HepG2 (cell line): ENCODE data around the gene TIAM1. TPM values are rescaled to one million over a fixed set of nuclear protein-coding genes. Genes with fewer than 3 reads are reported as not detected.

Experiments used
- ATAC-seq: fragments of 200-7000 bp; cut with Tn5 transposase; 3 replicates; pipeline ENCODE4 v1.9.1; 2020; ENCODE audit warnings: mild to moderate bottlenecking, moderate library complexity
- BruUV-seq: library from RNA; stranded (reverse); fragments of 400-500 nt; replicated peaks from 2 replicates; lab custom pipeline; 2021; lab: Mats Ljungman, UMichigan
- CTCF ChIA-PET: fragments of 300-600 bp; formaldehyde crosslinking; extraction: SDS; loops from one replicate; lab custom pipeline; 2021; ENCODE audit warnings: low total read pairs, inconsistent platforms, low intra/inter-chr PET ratio; lab: Yijun Ruan, JAX
- POLR2A ChIA-PET: fragments of 350-600 bp; sonication (Branson Sonifier 250); formaldehyde crosslinking; loops from one replicate; lab custom pipeline; 2020; ENCODE audit warnings: antibody characterized with exemption, inconsistent platforms; lab: Yijun Ruan, JAX
- DNase-seq: peaks from one replicate; pipeline ENCODE4 v3.0.0-alpha.2; 2015; ENCODE audit warnings: low spot score
- FAIRE-seq: peaks from 3 replicates; lab custom pipeline; 2011; peaks lifted over from hg19 to GRCh38; lab: Jason Lieb, UNC
- H2AFZ ChIP-seq: one replicate; pipeline ENCODE4 v1.6.1; 2011; ENCODE audit warnings: low read length, inconsistent platforms
- H3K27ac ChIP-seq: fragments of 300-600 bp; 3 replicates; pipeline ENCODE4 v1.8.0; 2011; ENCODE audit warnings: mixed run types, mild to moderate bottlenecking, mixed read lengths, low read length, inconsistent platforms; ENCODE audit not compliant: insufficient read depth; ENCODE audit errors: extremely low read length
- H3K27me3 ChIP-seq, 2 experiments: fragments of 200-600 bp in 1 of 2; 2 replicates in 1 of 2; 3 replicates in 1 of 2; pipeline versions ENCODE4 v1.6.0 to v1.8.0; 2011; ENCODE audit warnings: low read length in 2 of 2, mild to moderate bottlenecking in 2 of 2, moderate library complexity in 2 of 2, inconsistent platforms in 1 of 2; ENCODE audit not compliant: insufficient read depth in 2 of 2, control insufficient read depth in 1 of 2
- H3K36me3 ChIP-seq, 2 experiments: fragments of 200-600 bp in 1 of 2; replicated peaks in 1 of 2; 2 replicates in 1 of 2; 3 replicates in 1 of 2; pipeline versions ENCODE4 v1.5.1 to v1.8.0; 2011; ENCODE audit warnings: low read length in 2 of 2, inconsistent platforms in 1 of 2; ENCODE audit not compliant: insufficient read depth in 2 of 2, control insufficient read depth in 1 of 2
- H3K4me1 ChIP-seq: 2 replicates; pipeline ENCODE4 v1.5.1; 2012; ENCODE audit warnings: low read length, inconsistent platforms; ENCODE audit not compliant: insufficient read depth
- H3K4me2 ChIP-seq: 2 replicates; pipeline ENCODE4 v1.6.0; 2011; ENCODE audit warnings: low read depth, low read length, inconsistent platforms
- H3K4me3 ChIP-seq, 3 experiments: fragments of 200-600 bp in 1 of 3; sonication (generic), shearing (Covaris generic) in 1 of 3; replicated peaks in 1 of 3; 2 replicates each; pipeline ENCODE4 v1.5.1; 2011 to 2016; ENCODE audit warnings: low read length in 3 of 3, inconsistent platforms in 2 of 3, low read depth in 2 of 3, mild to moderate bottlenecking in 2 of 3, control low read depth in 1 of 3, mixed read lengths in 1 of 3; ENCODE audit not compliant: insufficient read depth in 1 of 3
- H3K79me2 ChIP-seq: one replicate; pipeline ENCODE4 v1.6.1; 2011; ENCODE audit warnings: low read length, inconsistent platforms; ENCODE audit not compliant: insufficient read depth
- H3K9ac ChIP-seq: 2 replicates; pipeline ENCODE4 v1.6.0; 2011; ENCODE audit warnings: mild to moderate bottlenecking, low read depth, low read length, inconsistent platforms; ENCODE audit not compliant: insufficient read depth
- H3K9me3 ChIP-seq: 2 replicates; pipeline ENCODE4 v1.5.1; 2012; ENCODE audit warnings: mild to moderate bottlenecking, low read length
- H4K20me1 ChIP-seq: 2 replicates; pipeline ENCODE4 v1.6.0; 2011; ENCODE audit warnings: inconsistent platforms, mild to moderate bottlenecking, low read length, moderate library complexity; ENCODE audit not compliant: insufficient read depth
- FOXC1 ChIP-seq: sonication (generic); formaldehyde crosslinking; IDR thresholded peaks from 2 replicates; pipeline ENCODE4 v1.8.0; 2022; ENCODE audit warnings: mild to moderate bottlenecking, missing genetic modification reagents, borderline replicate concordance
- TCF7 ChIP-seq: sonication (generic); IDR thresholded peaks from 2 replicates; pipeline ENCODE4 v1.6.1; 2016; ENCODE audit warnings: antibody characterized with exemption, low read depth
- ZNF569 ChIP-seq: sonication (generic); formaldehyde crosslinking; IDR thresholded peaks from 2 replicates; pipeline ENCODE4 v1.5.0; 2020; ENCODE audit warnings: mild to moderate bottlenecking, missing genetic modification reagents, moderate library complexity, borderline replicate concordance
- WGBS: methylation state at CpG from one replicate; pipeline ENCODE4 v1.1.6; 2017; ENCODE audit warnings: low lambda C conversion rate; 5-methylcytosine and 5-hydroxymethylcytosine counted together
- in situ Hi-C: cut with HindIII; loops from 2 replicates; pipeline ENCODE4 v1.10.0; 2017; ENCODE audit warnings: low pct_unique_long_range_greater_than_20kb; ENCODE audit not compliant: extremely low pct_ligation_motif_present
- intact Hi-C: fragments of 100-400 bp; cut with micrococcal nuclease; formaldehyde crosslinking; loops from one replicate; pipeline ENCODE4 v1.10.0; 2022; ENCODE audit not compliant: unreplicated experiment
- polyA plus RNA-seq, 8 experiments: library from polyadenylated mRNA; depleted of rRNA in 3 of 8; stranded (reverse) in 7 of 8; unstranded in 1 of 8; fragments of >200 nt; fragmentation: Illumina TruSeq in 4 of 8; extraction: Trizol in 4 of 8; gene quantifications; 2 replicates each; pipeline versions ENCODE4 v1.2.1 to v1.2.3, GENCODE V29; 2011 to 2016; ENCODE audit warnings: low read depth in 4 of 8, missing spikeins in 1 of 8, mixed read lengths in 1 of 8; ENCODE audit not compliant: insufficient read depth in 1 of 8
- total RNA-seq, 5 experiments: library from RNA; depleted of rRNA; stranded (reverse); fragments of >200 nt; fragmentation: Illumina TruSeq; extraction: Trizol; gene quantifications; 2 replicates each; pipeline ENCODE4 v1.2.3, GENCODE V29; 2016; ENCODE audit warnings: low read depth in 1 of 5
- TF ChIP-seq, protein P1 (sequence below): sonication (generic); formaldehyde crosslinking; IDR thresholded peaks from 2 replicates; pipeline ENCODE4 v1.4.0; 2020; ENCODE audit warnings: missing genetic modification reagents, borderline replicate concordance

TIAM1 gene
- total and polyA plus RNA-seq, 2 of the 13 experiments (the other 11 are each of a cell fraction or from before 2014, with no cell fraction given): 0.13 to 0.24 TPM

DNA sequence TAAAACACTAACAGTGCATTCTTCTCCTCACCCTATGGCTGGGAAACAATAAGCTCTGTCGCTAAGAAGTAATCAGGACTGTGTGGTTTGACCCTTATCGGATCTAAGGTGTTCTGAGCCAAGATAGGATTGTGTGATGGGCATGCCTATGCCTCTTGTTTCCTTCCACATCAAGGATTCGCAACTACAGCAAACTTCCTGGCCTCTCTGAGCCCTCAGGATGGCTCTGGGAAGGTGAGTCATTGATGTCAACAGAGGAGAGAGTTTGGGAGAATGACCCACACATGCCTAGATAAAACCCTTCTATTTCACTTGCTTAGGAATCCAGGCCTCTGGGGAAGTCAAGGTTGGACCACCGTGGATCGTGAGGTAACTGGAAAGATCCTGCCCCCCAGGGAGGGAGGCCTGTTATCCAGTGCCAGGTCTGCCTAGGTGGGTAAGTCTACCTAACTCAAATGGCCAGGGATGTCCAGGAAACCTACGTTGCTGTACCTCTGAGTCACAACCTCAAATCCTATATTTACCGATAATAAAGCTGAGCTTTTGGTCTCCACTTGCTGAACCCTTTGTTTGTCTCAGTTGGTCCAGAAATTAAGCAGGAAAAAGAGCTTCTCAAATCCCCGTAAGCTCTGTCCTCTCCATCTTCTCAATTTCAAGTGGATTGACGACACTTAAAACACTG, 27.4 kb downstream of the TIAM1 start (continued):
- TF ChIP-seq, protein P1, sequence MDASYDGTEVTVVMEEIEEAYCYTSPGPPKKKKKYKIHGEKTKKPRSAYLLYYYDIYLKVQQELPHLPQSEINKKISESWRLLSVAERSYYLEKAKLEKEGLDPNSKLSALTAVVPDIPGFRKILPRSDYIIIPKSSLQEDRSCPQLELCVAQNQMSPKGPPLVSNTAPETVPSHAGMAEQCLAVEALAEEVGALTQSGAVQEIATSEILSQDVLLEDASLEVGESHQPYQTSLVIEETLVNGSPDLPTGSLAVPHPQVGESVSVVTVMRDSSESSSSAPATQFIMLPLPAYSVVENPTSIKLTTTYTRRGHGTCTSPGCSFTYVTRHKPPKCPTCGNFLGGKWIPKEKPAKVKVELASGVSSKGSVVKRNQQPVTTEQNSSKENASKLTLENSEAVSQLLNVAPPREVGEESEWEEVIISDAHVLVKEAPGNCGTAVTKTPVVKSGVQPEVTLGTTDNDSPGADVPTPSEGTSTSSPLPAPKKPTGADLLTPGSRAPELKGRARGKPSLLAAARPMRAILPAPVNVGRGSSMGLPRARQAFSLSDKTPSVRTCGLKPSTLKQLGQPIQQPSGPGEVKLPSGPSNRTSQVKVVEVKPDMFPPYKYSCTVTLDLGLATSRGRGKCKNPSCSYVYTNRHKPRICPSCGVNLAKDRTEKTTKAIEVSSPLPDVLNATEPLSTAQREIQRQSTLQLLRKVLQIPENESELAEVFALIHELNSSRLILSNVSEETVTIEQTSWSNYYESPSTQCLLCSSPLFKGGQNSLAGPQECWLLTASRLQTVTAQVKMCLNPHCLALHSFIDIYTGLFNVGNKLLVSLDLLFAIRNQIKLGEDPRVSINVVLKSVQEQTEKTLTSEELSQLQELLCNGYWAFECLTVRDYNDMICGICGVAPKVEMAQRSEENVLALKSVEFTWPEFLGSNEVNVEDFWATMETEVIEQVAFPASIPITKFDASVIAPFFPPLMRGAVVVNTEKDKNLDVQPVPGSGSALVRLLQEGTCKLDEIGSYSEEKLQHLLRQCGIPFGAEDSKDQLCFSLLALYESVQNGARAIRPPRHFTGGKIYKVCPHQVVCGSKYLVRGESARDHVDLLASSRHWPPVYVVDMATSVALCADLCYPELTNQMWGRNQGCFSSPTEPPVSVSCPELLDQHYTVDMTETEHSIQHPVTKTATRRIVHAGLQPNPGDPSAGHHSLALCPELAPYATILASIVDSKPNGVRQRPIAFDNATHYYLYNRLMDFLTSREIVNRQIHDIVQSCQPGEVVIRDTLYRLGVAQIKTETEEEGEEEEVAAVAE (CRISPR knock-in tag): no peak
- TF ChIP-seq TCF7: no peak

- H2AFZ ChIP-seq: no peak overlapping the region
- TF ChIP-seq ZNF569 (no peak), FOXC1 (CRISPR knock-in tag) (no peak)
- no peaks in the 10 kb centered on the region for H3K9me3 ChIP-seq
- no peaks in the 10 kb centered on the region for H3K79me2 ChIP-seq
- BruUV-seq: no TSS peak
- H3K9ac ChIP-seq: no peak overlapping the region
- no peaks in the 10 kb centered on the region; a peak in 1 of 5 replicates for H3K27me3 ChIP-seq
- intact Hi-C loops: no loop called here
- H3K4me1 ChIP-seq: no peaks in the 10 kb centered on the region
- FAIRE-seq (no peak), DNase-seq (no peak), ATAC-seq (no peak)
- in situ Hi-C loops: no loop called here
- no peak overlapping the region for H3K4me2 ChIP-seq
- ChIA-PET POLR2A (no interaction called here), CTCF (no interaction called here)
- no peaks in the 10 kb centered on the region for H4K20me1 ChIP-seq
- H3K4me3 ChIP-seq: no peak overlapping the region
- no peak overlapping the region for H3K27ac ChIP-seq
- H3K36me3 ChIP-seq: no peaks in the 10 kb centered on the region
- WGBS: 0% methylated on average over 3 of the region's 3 CpGs
These were observed 28.0 kb downstream of the TIAM1 start for GRCh38 chr21:31316072-31316471.
